GM21526 (cell line): ENCODE measurements around the gene CCN6.
A peak's percentile ranks its signal among the peaks of the same experiment; 100 is the strongest.

ENCODE experiments used
- ATAC-seq: cut with Tn5 transposase; IDR thresholded peaks from one replicate; pipeline ENCODE4 v1.9.1; 2021; ENCODE audit warnings: moderate library complexity; ENCODE audit not compliant: unreplicated experiment, low FRiP score

CCN6 gene

GRCh38 chr6:112054001-112054400, at the start of gene CCN6:
Gene CCN6 (plus strand): TSS chr6:112054104. CDS start chr6:112054358, 254 bp downstream.
- ATAC-seq, result no peak

- ATAC-seq, result no peak
These were observed 49.5 kb upstream of the CCN6 start for GRCh38 chr6:112004201-112005012.

GRCh38 chr6:112005013-112005371, 48.9 kb upstream of the CCN6 start:
- ATAC-seq, result no peak

GRCh38 chr6:112007254-112007653, 46.6 kb upstream of the CCN6 start:
- ATAC-seq, result no peak

GRCh38 chr6:112007805-112008204, 46.1 kb upstream of the CCN6 start:
- no peak for ATAC-seq

GRCh38 chr6:112008482-112008881, 45.4 kb upstream of the CCN6 start:
- ATAC-seq, result no peak

- no peak for ATAC-seq
These were observed 43.6 kb upstream of the CCN6 start for GRCh38 chr6:112010328-112010727.

GRCh38 chr6:112013051-112013450, 40.9 kb upstream of the CCN6 start:
- ATAC-seq, result no peak

GRCh38 chr6:112014483-112014882, 39.4 kb upstream of the CCN6 start:
- no peak for ATAC-seq

- ATAC-seq, result no peak
These were observed 38.2 kb upstream of the CCN6 start for GRCh38 chr6:112015725-112016124.

GRCh38 chr6:112016320-112016719, 37.6 kb upstream of the CCN6 start:
- no peak for ATAC-seq

GRCh38 chr6:112017169-112017568, 36.7 kb upstream of the CCN6 start:
- ATAC-seq, result no peak

- no peak for ATAC-seq
These were observed 36.0 kb upstream of the CCN6 start for GRCh38 chr6:112017760-112018537.

- ATAC-seq, result no peak
These were observed 35.1 kb upstream of the CCN6 start for GRCh38 chr6:112018619-112019416.

- no peak for ATAC-seq
These were observed 34.3 kb upstream of the CCN6 start for GRCh38 chr6:112019589-112019988.

- ATAC-seq, result no peak
These were observed 32.1 kb upstream of the CCN6 start for GRCh38 chr6:112021691-112022310.

- ATAC-seq, result no peak
These were observed 31.2 kb upstream of the CCN6 start for GRCh38 chr6:112022749-112023148.

GRCh38 chr6:112024464-112024863, 29.4 kb upstream of the CCN6 start:
- no peak for ATAC-seq

GRCh38 chr6:112026933-112027332, 27.0 kb upstream of the CCN6 start:
- no peak for ATAC-seq

GRCh38 chr6:112027942-112028674, 25.8 kb upstream of the CCN6 start:
- peak; percentile 55 for ATAC-seq
